Stromal cell of bone marrow (primary cell): ENCODE measurements around the gene ZNF496.
"Not testable (repeated sequence)": the region's sequence is repeated elsewhere in the genome, so short reads cannot be mapped to it uniquely, and the experiment has no call there.

Experiments used
- DNase-seq: peaks from one replicate; pipeline ENCODE4 v3.0.0-alpha.2; 2012; ENCODE audit warnings: low read depth

The ZNF496 gene

GRCh38 chr1:247291833-247292561 is 39.7 kb downstream of the ZNF496 start:
- DNase-seq = no peak

GRCh38 chr1:247291161-247291560 is 40.5 kb downstream of the ZNF496 start:
- no peak for DNase-seq

- no peak for DNase-seq
Measured at GRCh38 chr1:247290576-247290975, 41.1 kb downstream of the ZNF496 start.

- not testable (repeated sequence) for DNase-seq
Measured at GRCh38 chr1:247289274-247289892, 42.3 kb downstream of the ZNF496 start.

- no peak for DNase-seq
Measured at GRCh38 chr1:247288341-247288740, 43.3 kb downstream of the ZNF496 start.

- no peak for DNase-seq
Measured at GRCh38 chr1:247287460-247287859, 44.2 kb downstream of the ZNF496 start.

GRCh38 chr1:247286134-247286670 is 45.5 kb downstream of the ZNF496 start:
- no peak for DNase-seq

GRCh38 chr1:247281001-247281574 is 50.6 kb downstream of the ZNF496 start:
- no peak for DNase-seq

GRCh38 chr1:247277191-247277590 is 54.5 kb downstream of the ZNF496 start:
- DNase-seq = no peak

GRCh38 chr1:247274605-247275256 is 56.9 kb downstream of the ZNF496 start:
- DNase-seq = no peak

GRCh38 chr1:247273013-247273412 is 58.7 kb downstream of the ZNF496 start:
- DNase-seq = no peak

GRCh38 chr1:247270003-247270402 is 61.7 kb downstream of the ZNF496 start:
- DNase-seq = no peak

GRCh38 chr1:247269133-247269532 is 62.5 kb downstream of the ZNF496 start:
- no peak for DNase-seq

GRCh38 chr1:247268390-247269045 is 63.1 kb downstream of the ZNF496 start:
- DNase-seq = no peak

GRCh38 chr1:247266053-247266452 is 65.6 kb downstream of the ZNF496 start:
- DNase-seq = no peak

- DNase-seq = not testable (repeated sequence)
Measured at GRCh38 chr1:247255772-247256171, 75.9 kb downstream of the ZNF496 start, which contains the start of gene VN1R5. Gene VN1R5 (plus strand): TSS chr1:247256072.

GRCh38 chr1:247247568-247247967 is 84.1 kb downstream of the ZNF496 start:
- DNase-seq = no peak
